ENCODE measurements around the gene CD99.

CD99 gene

GRCh38 chrX:2676794-2677675, 14.1 kb upstream of the CD99 start:
- DNase-seq, result no peak

GRCh38 chrX:2677764-2678163, 13.3 kb upstream of the CD99 start:
- no peak for DNase-seq

GRCh38 chrX:2678583-2678982, 12.5 kb upstream of the CD99 start:
- no peak for DNase-seq

- no peak for DNase-seq
Measured at GRCh38 chrX:2679534-2680485, 11.3 kb upstream of the CD99 start.

- DNase-seq, result no peak
Measured at GRCh38 chrX:2680486-2681348, 10.4 kb upstream of the CD99 start.

- no peak for DNase-seq
Measured at GRCh38 chrX:2682565-2683177, 8.4 kb upstream of the CD99 start.

GRCh38 chrX:2684256-2684655, 6.8 kb upstream of the CD99 start:
- no peak for DNase-seq

- DNase-seq, result no peak
Measured at GRCh38 chrX:2685886-2686285, 5.2 kb upstream of the CD99 start.

GRCh38 chrX:2689773-2690666, 1.1 kb upstream of the CD99 start:
- DNase-seq, result no peak

- DNase-seq, result no peak
Measured at GRCh38 chrX:2691543-2692220, 587 bp downstream of the CD99 start.

- no peak for DNase-seq
Measured at GRCh38 chrX:2692221-2693112, 1.4 kb downstream of the CD99 start.

- no peak for DNase-seq
Measured at GRCh38 chrX:2693113-2694002, 2.3 kb downstream of the CD99 start.

GRCh38 chrX:2694914-2695267, 3.8 kb downstream of the CD99 start:
- no peak for DNase-seq

- no peak for DNase-seq
Measured at GRCh38 chrX:2696698-2697215, 5.7 kb downstream of the CD99 start.

- DNase-seq, result no peak
Measured at GRCh38 chrX:2697306-2697705, 6.2 kb downstream of the CD99 start.

- DNase-seq, result no peak
Measured at GRCh38 chrX:2697741-2698299, 6.7 kb downstream of the CD99 start.

GRCh38 chrX:2698604-2699003, 7.5 kb downstream of the CD99 start:
- no peak for DNase-seq

- DNase-seq, result no peak
Measured at GRCh38 chrX:2699959-2700358, 8.9 kb downstream of the CD99 start.
